Breast epithelium (tissue), 3 donors: ENCODE data around the gene CLTB.

ENCODE experiments used
- CTCF ChIP-seq, 3 donors: fragments of 450-650 bp; IDR thresholded peaks; one replicate each; pipeline ENCODE4 v1.5.1; 2016 to 2017; ENCODE audit warnings: antibody characterized with exemption in 3 of 3, mild to moderate bottlenecking in 3 of 3, moderate library complexity in 3 of 3
- POLR2A ChIP-seq: fragments of 450-650 bp; IDR thresholded peaks from one replicate; pipeline ENCODE4 v1.6.1; 2016; ENCODE audit warnings: antibody characterized with exemption, mild to moderate bottlenecking, moderate library complexity
- POLR2AphosphoS5 ChIP-seq, 3 donors: sonication (generic); formaldehyde crosslinking; IDR thresholded peaks; one replicate each; pipeline ENCODE4 v1.6.1; 2017; ENCODE audit warnings: antibody characterized with exemption in 3 of 3

DNA sequence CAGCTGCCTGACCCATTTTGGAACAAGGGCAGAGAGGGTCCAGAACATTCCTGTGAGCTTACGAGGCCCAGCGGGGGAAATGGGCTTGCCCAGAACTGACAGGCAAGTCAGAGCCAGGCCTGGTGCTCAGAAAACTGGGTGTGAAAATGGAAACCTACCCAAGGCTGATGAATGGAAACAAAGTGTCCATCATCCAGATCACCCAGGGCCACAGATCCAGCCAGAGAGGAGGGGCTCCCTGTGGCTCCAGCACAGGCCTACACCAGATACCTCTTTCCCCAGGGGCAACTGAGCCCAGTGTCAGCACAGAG, 3.1 kb downstream of the CLTB start:
- TF ChIP-seq POLR2A (no peak), CTCF (IDR thresholded peaks at IDR 0.05) (no peak), POLR2AphosphoS5 (IDR thresholded peaks at IDR 0.05) (no peak)
